HK-2 (cell line): ENCODE results near the gene NSL1.

Experiments used
- DNase-seq: peaks from one replicate; pipeline ENCODE4 v3.0.0-alpha.2; 2018; ENCODE audit not compliant: unreplicated experiment

NSL1 gene

DNA sequence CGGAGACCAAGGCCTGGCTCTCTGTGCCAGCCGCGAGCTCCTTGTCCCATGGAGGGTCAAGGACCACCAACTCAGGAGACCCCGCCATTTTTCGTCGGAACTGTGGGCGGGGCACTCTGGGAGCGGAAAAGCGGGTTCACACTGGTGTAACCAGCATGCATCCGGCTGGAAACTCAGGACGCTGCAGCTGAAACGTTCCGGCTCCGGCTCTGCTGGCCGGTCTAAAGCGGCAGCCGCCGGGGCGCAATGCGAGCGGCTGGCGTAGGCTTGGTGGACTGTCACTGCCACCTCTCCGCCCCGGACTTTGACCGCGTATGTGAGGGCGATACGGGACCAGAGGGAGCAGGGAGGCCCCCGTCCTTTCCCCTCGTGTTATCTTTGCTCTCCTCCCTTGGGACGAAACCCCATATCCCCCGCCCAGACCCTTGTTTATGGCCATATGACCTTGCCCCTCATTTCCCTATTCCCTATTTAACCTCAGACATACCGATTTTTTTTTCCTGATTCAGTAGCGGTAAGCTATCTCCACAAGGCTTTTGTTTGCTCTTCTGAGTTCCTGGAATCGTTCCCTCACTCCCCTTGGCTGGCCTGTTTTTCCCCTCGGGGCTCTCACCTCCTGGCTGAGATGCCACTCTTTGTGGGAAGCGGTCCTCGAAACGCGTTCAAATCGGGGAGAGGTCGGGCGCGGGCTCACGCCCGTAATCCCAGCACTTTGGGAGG lies at the start of gene NSL1, which contains the start of gene TATDN3:
NSL1 (minus strand) TSS at position 102 of the 720 bp plus-strand sequence; CDS start at position 88, 14 bp downstream.
TATDN3 (plus strand) TSS at position 219 of the 720 bp plus-strand sequence; CDS start at position 247, 28 bp downstream.
- DNase-seq: peak; percentile 99

GRCh38 chr1:212838145-212838544 lies 46.6 kb upstream of the NSL1 start:
- DNase-seq: no peak

- peak; percentile 22 for DNase-seq
Observed at GRCh38 chr1:212833211-212834207, 41.9 kb upstream of the NSL1 start.

- DNase-seq: no peak
Observed at GRCh38 chr1:212828395-212828794, 36.8 kb upstream of the NSL1 start.

DNA sequence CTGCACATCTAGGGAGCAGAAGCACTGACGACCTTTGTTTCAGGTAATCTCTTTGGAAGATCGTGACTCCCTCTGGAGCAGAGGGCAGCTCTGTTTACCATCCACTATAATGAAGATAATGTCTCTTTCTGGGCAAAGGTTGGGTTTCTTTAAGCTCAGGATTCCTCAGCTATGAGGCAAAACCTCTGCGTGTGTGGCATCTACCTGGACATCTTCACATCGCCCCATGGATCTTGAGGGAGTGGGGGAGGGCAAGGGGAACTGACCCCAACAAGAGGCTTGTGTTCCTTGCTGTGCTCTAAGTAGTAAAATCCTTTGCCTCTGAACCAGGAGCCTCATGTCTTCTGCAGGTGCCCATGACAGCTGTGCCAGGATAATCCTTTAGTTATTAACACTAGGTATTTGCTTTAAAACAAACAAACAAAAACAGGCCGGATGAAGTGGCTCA lies 36.3 kb upstream of the NSL1 start:
- no peak for DNase-seq

DNA sequence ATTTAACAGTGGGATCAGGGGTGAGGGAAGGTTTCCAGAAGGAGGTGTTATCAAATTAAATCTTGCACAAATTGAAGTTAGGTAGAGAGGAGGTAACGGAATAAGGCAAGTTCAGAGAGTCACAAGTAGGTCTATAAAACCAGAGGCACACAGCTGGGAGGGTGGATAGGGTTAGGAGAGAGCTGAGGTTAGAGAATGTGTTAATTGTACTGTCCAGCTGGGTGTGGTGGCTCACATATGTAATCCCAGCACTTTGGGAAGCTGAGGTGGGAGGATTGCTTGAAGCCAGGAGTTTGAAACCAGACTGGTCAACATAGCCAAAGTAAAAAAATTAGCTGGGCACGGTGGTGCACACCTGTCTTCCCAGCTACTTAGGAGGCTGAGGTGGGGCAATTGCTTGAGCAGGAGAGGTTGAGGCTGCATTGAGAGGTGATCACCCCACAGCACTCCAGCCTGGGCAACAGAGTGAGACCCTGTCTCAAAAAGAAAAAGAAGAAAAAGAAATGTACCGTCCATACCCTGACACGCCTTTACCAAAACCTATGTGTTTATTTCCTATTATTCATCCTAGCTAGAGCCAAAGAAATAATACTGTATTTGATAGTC lies 35.7 kb upstream of the NSL1 start:
- DNase-seq: no peak

DNA sequence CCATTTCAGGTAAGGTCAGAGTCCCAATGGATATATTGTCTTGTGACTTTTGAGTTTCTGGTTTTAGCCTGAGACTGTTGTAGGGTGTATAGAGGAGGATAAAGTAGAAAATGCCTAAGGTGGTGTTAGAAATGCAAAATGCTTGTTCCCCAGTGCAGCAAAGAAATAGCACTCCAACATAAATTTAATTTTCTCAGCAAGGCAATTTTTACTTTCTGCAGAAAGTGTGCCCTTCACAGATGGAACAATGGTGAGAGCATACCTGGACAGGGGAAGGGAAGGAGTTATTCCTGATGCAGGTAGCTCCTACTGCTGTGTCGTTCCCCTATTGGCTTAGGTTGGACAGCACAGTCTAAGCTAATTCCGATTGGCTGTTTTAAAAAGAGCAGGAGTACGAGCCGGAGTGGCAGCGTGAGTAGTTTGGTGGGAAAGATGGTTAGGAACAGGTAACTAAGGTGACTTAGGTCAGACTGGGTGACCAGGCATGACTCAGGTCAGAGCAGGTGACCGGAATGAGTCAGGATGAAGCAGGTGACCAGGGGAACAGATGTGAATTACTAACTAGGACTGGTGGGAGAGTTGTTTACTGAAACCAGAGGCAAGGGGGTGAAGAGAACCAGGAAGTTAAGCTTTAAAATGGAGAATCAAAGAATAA lies 34.3 kb upstream of the NSL1 start:
- no peak for DNase-seq

DNA sequence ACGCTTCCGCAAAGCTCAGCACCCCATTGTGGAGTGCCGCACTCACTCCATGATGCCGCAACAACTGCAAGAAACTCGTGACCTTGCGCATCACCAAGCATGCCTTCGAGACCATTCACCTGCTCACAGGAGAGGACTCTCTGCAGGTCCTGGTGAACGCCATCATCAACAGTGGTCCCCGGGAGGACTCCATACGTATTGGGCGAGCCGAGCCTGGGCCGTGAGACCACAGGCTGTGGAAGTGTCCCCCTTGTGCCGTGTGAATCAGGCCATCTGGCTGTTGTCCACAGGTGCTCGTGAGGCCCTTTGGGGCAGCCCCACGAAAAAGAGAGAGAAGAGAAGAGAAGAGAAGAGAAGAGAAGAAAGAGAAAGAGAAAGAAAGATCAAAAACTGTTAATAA lies 32.6 kb upstream of the NSL1 start:
- DNase-seq: no peak

GRCh38 chr1:212822956-212823355 lies 31.4 kb upstream of the NSL1 start:
- DNase-seq: no peak

DNA sequence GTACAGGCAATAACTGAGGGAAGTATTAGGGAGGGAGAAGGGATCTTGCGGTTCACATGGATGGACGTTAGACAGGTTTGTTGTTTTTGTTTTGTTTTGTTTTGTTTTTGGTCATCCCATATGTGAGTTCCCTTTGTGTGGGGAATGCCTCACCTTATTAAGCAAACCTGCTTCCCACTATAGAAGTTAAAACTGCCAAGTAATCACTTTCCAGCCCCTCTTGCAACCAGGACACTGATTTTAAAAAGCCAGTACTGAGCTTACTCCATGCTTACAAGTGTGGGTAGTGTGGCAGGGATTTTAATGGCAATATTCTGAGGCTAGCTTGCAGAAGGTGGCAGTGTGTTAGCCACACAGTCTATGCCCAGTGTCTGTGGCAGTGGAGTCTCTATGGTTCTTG lies 29.4 kb upstream of the NSL1 start:
- no peak for DNase-seq

- no peak for DNase-seq
Observed at GRCh38 chr1:212819726-212820125, 28.1 kb upstream of the NSL1 start.

GRCh38 chr1:212816567-212817278 lies 25.1 kb upstream of the NSL1 start:
- no peak for DNase-seq

- DNase-seq: no peak
Observed at GRCh38 chr1:212814537-212815334, 23.2 kb upstream of the NSL1 start.

GRCh38 chr1:212805767-212806166 lies 14.2 kb upstream of the NSL1 start:
- DNase-seq: no peak

- no peak for DNase-seq
Observed at GRCh38 chr1:212797681-212798080, 6.1 kb upstream of the NSL1 start.

- DNase-seq: no peak
Observed at GRCh38 chr1:212794561-212795014, 3.0 kb upstream of the NSL1 start.

GRCh38 chr1:212792396-212792908 lies 875 bp upstream of the NSL1 start:
- no peak for DNase-seq

- no peak for DNase-seq
Observed at GRCh38 chr1:212791261-212791675, 309 bp downstream of the NSL1 start.

DNA sequence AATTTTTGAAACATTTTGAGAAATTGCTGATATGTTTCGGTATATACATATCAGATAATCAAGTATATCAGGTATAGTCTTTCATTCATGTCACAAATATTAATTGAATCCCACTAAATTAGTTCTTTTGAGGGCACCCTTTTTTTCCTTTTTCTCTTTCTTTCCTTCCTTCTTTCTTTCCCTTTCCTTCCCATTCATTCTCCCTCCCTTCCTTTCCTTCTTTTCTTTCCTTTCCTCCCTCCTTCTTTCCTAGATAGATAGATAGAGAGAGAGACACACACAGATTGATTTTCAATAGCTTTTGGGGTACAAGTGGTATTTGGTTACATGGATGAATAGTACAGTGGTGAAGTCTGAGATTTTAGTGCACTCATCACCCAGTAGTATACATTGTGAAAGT lies 5.7 kb downstream of the NSL1 start:
- no peak for DNase-seq

DNA sequence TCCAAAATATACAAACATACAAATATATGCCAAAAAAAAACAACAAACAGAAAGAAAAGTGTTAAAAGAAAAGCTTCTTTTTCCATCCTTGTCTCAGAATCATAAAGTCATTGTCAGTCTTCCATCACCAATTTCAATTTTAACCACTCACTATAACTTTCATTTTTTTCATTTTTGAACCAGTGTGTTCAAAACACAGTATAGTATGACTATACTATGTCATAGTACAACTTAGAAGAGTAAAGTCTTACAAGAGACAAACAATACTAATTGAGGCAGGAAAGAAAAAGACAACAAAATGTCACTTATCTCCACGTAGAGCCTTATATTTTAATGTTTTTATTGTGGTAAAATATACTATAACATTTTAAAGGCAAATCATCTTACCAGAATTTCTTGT lies 7.6 kb downstream of the NSL1 start:
- DNase-seq: no peak
